Loucy (cell line): ENCODE data around the gene PRRC2B.

ENCODE experiments used
- H2AFZ ChIP-seq: fragments of 200-600 bp; sonication (generic); 2 replicates; pipeline ENCODE4 v1.6.0; 2016; ENCODE audit warnings: antibody characterized with exemption, mild to moderate bottlenecking, low read length, moderate library complexity
- H3F3A ChIP-seq: fragments of 200-600 bp; 2 replicates; pipeline ENCODE4 v1.6.0; 2016; ENCODE audit warnings: antibody characterized with exemption, low read depth, mild to moderate bottlenecking
- H3K27me3 ChIP-seq: fragments of 200-600 bp; sonication (generic); 2 replicates; pipeline ENCODE4 v1.6.1; 2014; ENCODE audit warnings: low read length, mild to moderate bottlenecking; ENCODE audit not compliant: insufficient read depth, poor library complexity, severe bottlenecking
- H3K36me3 ChIP-seq: fragments of 200-600 bp; sonication (generic); 2 replicates; pipeline ENCODE4 v1.6.1; 2016; ENCODE audit warnings: low read length; ENCODE audit not compliant: insufficient read depth
- H3K4me1 ChIP-seq: fragments of 200-600 bp; sonication (generic); 2 replicates; pipeline ENCODE4 v1.5.1; 2014; ENCODE audit warnings: low read length, mild to moderate bottlenecking; ENCODE audit not compliant: insufficient read depth, poor library complexity, severe bottlenecking
- H3K4me2 ChIP-seq: fragments of 200-600 bp; sonication (generic); 2 replicates; pipeline ENCODE4 v1.6.0; 2014; ENCODE audit warnings: antibody characterized with exemption, low read length, low read depth, mild to moderate bottlenecking; ENCODE audit not compliant: poor library complexity, severe bottlenecking
- H3K4me3 ChIP-seq: fragments of 200-600 bp; sonication (generic); 2 replicates; pipeline ENCODE4 v1.5.1; 2014; ENCODE audit warnings: low read length, mild to moderate bottlenecking, mixed read lengths; ENCODE audit not compliant: poor library complexity, severe bottlenecking
- H3K79me2 ChIP-seq: fragments of 200-600 bp; sonication (generic); 2 replicates; pipeline ENCODE4 v1.6.1; 2014; ENCODE audit warnings: low read length; ENCODE audit not compliant: insufficient read depth
- H3K9ac ChIP-seq: fragments of 200-600 bp; sonication (generic); 2 replicates; pipeline ENCODE4 v1.6.0; 2014; ENCODE audit warnings: mild to moderate bottlenecking, low read depth, low read length, moderate library complexity; ENCODE audit not compliant: poor library complexity, severe bottlenecking
- H3K9me2 ChIP-seq: fragments of 200-600 bp; sonication (generic); replicated peaks from 2 replicates; pipeline ENCODE4 v1.6.1; 2016; ENCODE audit warnings: low read depth, low read length, mixed read lengths
- H3K9me3 ChIP-seq: fragments of 200-600 bp; sonication (generic); 2 replicates; pipeline ENCODE4 v1.6.1; 2014; ENCODE audit warnings: mild to moderate bottlenecking, antibody characterized with exemption, low read length, low read depth; ENCODE audit not compliant: insufficient read depth
- H4K20me1 ChIP-seq: fragments of 200-600 bp; sonication (generic); 2 replicates; pipeline ENCODE4 v1.6.0; 2014; ENCODE audit warnings: antibody characterized with exemption, low read length, mild to moderate bottlenecking; ENCODE audit not compliant: insufficient read depth, poor library complexity, severe bottlenecking
- CTCF ChIP-seq: fragments of 200-600 bp; sonication (generic); conservative IDR thresholded peaks from 2 replicates; pipeline ENCODE4 v1.5.1; 2014; ENCODE audit warnings: mild to moderate bottlenecking, antibody characterized with exemption, low read length
- EZH2phosphoT487 ChIP-seq: fragments of 200-600 bp; IDR thresholded peaks from 2 replicates; pipeline ENCODE4 v1.6.1; 2018; ENCODE audit warnings: antibody characterized with exemption, mild to moderate bottlenecking, moderate library complexity, borderline replicate concordance

The PRRC2B gene

GRCh38 chr9:131474711-131475110 lies 80.8 kb downstream of the PRRC2B start:
- Histone ChIP-seq H3K4me1 (no peaks in the 10 kb centered on the region), H3K36me3 (peaks cover 97% of the 10 kb centered on the region)

DNA sequence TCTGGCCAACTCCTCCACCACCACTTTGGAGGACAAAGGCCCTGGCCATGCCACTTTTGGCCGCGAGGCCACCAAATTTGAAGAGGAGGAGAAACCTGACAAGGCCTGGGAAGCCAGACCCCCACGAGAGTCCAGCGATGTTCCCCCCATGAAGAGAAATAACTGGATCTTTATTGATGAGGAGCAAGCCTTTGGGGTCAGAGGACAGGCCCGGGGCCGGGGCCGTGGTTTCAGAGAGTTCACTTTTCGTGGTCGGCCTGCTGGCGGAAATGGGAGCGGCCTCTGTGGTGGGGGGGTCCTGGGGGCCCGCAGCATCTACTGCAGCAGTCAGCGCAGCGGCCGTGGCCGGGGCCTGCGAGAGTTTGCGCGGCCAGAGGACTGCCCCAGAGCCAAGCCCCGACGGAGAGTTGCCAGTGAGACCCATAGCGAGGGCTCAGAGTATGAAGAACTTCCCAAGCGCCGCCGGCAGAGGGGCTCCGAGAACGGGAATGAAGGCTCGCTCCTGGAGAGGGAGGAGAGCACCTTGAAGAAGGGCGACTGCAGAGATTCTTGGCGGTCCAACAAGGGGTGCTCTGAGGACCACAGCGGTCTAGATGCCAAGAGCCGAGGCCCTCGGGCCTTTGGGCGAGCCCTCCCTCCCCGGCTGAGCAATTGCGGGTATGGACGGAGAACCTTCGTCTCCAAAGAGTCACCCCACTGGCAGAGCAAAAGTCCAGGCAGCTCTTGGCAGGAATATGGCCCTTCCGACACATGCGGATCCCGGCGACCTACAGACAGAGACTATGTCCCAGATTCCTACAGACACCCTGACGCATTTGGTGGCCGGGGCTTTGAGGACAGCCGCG lies 81.4 kb downstream of the PRRC2B start:
- H3F3A ChIP-seq = no peaks in the 10 kb centered on the region
- no peaks in the 10 kb centered on the region for H3K9me2 ChIP-seq
- no peaks in the 10 kb centered on the region for H3K9me3 ChIP-seq
- H4K20me1 ChIP-seq = peaks cover 46% of the 10 kb centered on the region
- H3K36me3 ChIP-seq = peaks cover 96% of the 10 kb centered on the region
- no peaks in the 10 kb centered on the region for H3K27me3 ChIP-seq
- H3K4me2 ChIP-seq = no peak overlapping the region
- H2AFZ ChIP-seq = no peak overlapping the region
- peaks cover 2% of the 10 kb centered on the region; the same call in 1 of the 2 replicates for H3K79me2 ChIP-seq
- H3K4me3 ChIP-seq = no peak overlapping the region
- TF ChIP-seq CTCF (no peak), EZH2phosphoT487 (no peak)
- H3K9ac ChIP-seq = no peak overlapping the region
- H3K4me1 ChIP-seq = no peaks in the 10 kb centered on the region

More at GRCh38 chr9:131474711-131475110, 80.8 kb downstream of the PRRC2B start:
- peaks cover 4% of the 10 kb centered on the region; the same call in 1 of the 2 replicates for H3K79me2 ChIP-seq
- no peaks in the 10 kb centered on the region for H3F3A ChIP-seq
- no peak overlapping the region for H3K9ac ChIP-seq
- H3K27me3 ChIP-seq = no peaks in the 10 kb centered on the region
- no peak overlapping the region for H3K4me3 ChIP-seq
- H3K9me2 ChIP-seq = no peaks in the 10 kb centered on the region
- H4K20me1 ChIP-seq = peaks cover 45% of the 10 kb centered on the region
- no peak overlapping the region for H2AFZ ChIP-seq
- no peak overlapping the region for H3K4me2 ChIP-seq
- H3K9me3 ChIP-seq = no peaks in the 10 kb centered on the region
- no peak for TF ChIP-seq CTCF
- no peak for TF ChIP-seq EZH2phosphoT487

DNA sequence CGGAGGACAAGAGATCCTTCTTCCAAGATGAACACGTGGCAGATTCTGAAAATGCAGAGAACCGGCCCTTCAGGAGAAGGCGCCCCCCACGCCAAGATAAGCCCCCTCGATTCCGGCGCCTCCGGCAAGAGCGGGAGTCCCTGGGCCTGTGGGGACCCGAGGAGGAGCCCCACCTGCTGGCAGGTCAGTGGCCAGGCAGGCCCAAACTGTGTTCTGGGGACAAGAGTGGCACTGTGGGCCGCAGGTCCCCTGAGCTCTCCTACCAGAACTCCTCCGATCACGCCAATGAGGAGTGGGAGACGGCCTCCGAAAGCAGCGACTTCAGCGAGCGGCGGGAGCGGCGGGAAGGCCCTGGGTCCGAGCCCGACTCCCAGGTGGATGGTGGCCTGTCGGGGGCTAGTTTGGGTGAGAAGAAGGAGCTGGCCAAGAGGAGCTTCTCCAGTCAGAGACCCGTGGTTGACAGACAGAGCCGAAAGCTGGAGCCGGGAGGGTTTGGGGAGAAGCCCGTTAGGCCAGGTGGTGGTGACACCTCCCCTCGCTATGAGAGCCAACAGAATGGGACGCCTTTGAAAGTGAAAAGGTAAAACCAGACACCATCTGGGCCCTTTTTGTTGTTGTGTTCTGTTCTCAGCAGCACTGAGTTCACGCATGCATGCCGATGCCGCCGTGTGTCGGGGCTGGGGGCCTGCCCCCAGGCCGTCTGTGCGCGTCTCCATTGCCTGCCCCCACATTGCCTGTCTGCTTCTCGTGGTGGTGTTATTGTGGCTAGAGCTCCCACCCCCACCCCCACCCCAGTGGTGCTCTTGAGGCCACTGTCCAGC lies 82.3 kb downstream of the PRRC2B start:
- no peaks in the 10 kb centered on the region for H3F3A ChIP-seq
- H3K36me3 ChIP-seq = peaks cover 93% of the 10 kb centered on the region
- no peaks in the 10 kb centered on the region for H3K27me3 ChIP-seq
- peak; percentile 34 for TF ChIP-seq CTCF
- no peak for TF ChIP-seq EZH2phosphoT487
- peaks cover 45% of the 10 kb centered on the region for H4K20me1 ChIP-seq
- H3K9ac ChIP-seq = no peak overlapping the region
- no peaks in the 10 kb centered on the region for H3K9me2 ChIP-seq
- no peaks in the 10 kb centered on the region for H3K4me1 ChIP-seq
- no peak overlapping the region for H2AFZ ChIP-seq
- H3K9me3 ChIP-seq = no peaks in the 10 kb centered on the region
- H3K4me3 ChIP-seq = no peak overlapping the region
- H3K4me2 ChIP-seq = no peak overlapping the region
- no peaks in the 10 kb centered on the region for H3K79me2 ChIP-seq
